Measurements from ENCODE around the gene GPC4.

GPC4 gene

DNA sequence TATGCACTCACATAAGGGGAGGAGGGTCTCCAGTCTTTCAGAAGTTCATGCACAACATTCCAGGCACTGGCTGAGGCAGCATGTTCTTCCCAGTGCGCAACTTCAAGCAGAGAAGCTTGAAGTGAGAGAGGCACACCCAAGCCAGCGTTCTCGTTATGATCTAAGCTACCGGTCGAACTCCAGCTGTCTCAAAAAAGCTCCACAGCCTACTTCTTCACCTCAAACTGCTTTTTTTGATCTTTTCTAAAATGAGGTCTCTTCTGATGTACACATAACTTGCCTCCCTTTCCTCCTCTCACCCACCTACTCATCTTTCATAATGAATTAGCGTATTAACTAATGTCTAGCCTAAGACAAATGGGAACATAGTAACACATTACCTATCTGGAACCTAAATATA, 25.3 kb downstream of the GPC4 start:
- TF ChIP-seq, protein P1, sequence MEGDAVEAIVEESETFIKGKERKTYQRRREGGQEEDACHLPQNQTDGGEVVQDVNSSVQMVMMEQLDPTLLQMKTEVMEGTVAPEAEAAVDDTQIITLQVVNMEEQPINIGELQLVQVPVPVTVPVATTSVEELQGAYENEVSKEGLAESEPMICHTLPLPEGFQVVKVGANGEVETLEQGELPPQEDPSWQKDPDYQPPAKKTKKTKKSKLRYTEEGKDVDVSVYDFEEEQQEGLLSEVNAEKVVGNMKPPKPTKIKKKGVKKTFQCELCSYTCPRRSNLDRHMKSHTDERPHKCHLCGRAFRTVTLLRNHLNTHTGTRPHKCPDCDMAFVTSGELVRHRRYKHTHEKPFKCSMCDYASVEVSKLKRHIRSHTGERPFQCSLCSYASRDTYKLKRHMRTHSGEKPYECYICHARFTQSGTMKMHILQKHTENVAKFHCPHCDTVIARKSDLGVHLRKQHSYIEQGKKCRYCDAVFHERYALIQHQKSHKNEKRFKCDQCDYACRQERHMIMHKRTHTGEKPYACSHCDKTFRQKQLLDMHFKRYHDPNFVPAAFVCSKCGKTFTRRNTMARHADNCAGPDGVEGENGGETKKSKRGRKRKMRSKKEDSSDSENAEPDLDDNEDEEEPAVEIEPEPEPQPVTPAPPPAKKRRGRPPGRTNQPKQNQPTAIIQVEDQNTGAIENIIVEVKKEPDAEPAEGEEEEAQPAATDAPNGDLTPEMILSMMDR (conservative IDR thresholded peaks at IDR 0.05; ENCODE audit: low read depth, low read length): no peak
- DNase-seq (ENCODE audit: low read depth): no peak
- no peak overlapping the region for H3K4me3 ChIP-seq (ENCODE audit: low read depth, low read length)

GRCh38 chrX:133384454-133384853, 30.8 kb downstream of the GPC4 start:
- no peak for DNase-seq (ENCODE audit: low read depth)
- no peak overlapping the region for H3K4me3 ChIP-seq (ENCODE audit: low read depth, low read length)
- TF ChIP-seq, protein P1 (conservative IDR thresholded peaks at IDR 0.05; ENCODE audit: low read depth, low read length): no peak

- no peak overlapping the region for H3K4me3 ChIP-seq (ENCODE audit: low read depth, low read length)
- TF ChIP-seq, protein P1 (conservative IDR thresholded peaks at IDR 0.05; ENCODE audit: low read depth, low read length): no peak
- no peak for DNase-seq (ENCODE audit: low read depth)
Measured at GRCh38 chrX:133380711-133381619, 34.3 kb downstream of the GPC4 start.

DNA sequence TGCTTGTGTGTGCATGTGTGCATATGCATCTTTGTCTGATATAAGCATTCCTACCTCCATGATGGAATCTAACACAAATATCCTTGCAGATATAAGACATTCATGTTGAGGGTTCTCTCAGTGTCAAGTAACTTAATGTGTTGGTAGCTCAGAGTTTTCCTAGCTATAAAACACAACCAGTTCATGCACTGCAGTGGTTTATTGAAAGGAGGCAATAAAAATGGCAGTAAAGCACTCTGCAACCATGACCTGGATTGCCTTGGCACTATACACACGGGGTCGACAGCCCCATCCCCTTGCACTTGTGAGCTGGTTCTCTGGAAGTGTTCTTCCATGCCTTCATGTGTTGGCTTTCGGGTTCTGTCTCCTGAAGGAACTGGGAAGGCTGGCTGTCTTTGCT, 38.9 kb downstream of the GPC4 start:
- TF ChIP-seq, protein P1 (conservative IDR thresholded peaks at IDR 0.05; ENCODE audit: low read depth, low read length): no peak
- H3K4me3 ChIP-seq (ENCODE audit: low read depth, low read length): no peak overlapping the region
- DNase-seq (ENCODE audit: low read depth): no peak

GRCh38 chrX:133375615-133376340, 39.5 kb downstream of the GPC4 start:
- H3K4me3 ChIP-seq (ENCODE audit: low read depth, low read length): no peak overlapping the region
- TF ChIP-seq, protein P1 (conservative IDR thresholded peaks at IDR 0.05; ENCODE audit: low read depth, low read length): no peak
- DNase-seq (ENCODE audit: low read depth): no peak

DNA sequence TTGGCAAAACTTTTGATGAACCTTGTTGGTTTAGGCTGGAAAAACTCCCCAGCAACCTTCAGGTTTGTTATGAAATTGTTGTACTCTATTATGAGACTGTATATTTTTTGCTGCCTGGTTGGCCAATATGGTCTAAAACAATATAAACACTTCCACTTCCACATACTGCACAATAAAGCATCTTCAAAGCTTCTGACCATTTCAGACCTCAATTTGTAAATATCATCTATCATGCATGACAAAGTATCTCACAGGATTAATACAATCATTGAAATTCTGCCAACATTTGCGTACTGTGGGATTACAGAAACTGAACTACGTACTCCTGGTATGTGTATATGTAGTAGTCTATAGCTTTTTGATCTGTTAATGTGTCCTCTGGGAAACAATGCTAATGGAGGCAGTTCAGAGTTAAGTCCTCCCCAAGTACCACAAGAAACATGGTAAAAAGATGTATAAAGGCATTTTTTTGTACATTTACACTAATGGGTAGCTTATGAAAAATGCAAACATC, 40.4 kb downstream of the GPC4 start:
- TF ChIP-seq, protein P1 (conservative IDR thresholded peaks at IDR 0.05; ENCODE audit: low read depth, low read length): no peak
- H3K4me3 ChIP-seq (ENCODE audit: low read depth, low read length): no peak overlapping the region
- no peak for DNase-seq (ENCODE audit: low read depth)

All from choroid plexus epithelial cell (primary cell).